Measurements from ENCODE around the gene KIF25.

- TF ChIP-seq EP300 (IDR thresholded peaks at IDR 0.05) (no peak), KDM5A (IDR thresholded peaks at IDR 0.05) (no peak), CTCF (IDR thresholded peaks at IDR 0.05) (no peak)
These were observed 42.4 kb downstream of the KIF25 start for GRCh38 chr6:168039849-168040248.

All from A549 (cell line).